NOMO-1 treated with dmso at 0.1 percent for 144 hours (cell line): Measurements from ENCODE around the gene ADCK1.
"Not testable (repeated sequence)": the region's sequence is repeated elsewhere in the genome, so short reads cannot be mapped to it uniquely, and the experiment has no call there.

Experiments
- DNase-seq: peaks from one replicate; lab custom pipeline; 2025; ENCODE audit not compliant: unreplicated experiment; lab: John Stamatoyannopoulos, UW

The ADCK1 gene

GRCh38 chr14:77926942-77927341, 127.0 kb downstream of the ADCK1 start:
- no peak for DNase-seq

- no peak for DNase-seq
These were observed 131.5 kb downstream of the ADCK1 start for GRCh38 chr14:77931441-77931840.

DNA sequence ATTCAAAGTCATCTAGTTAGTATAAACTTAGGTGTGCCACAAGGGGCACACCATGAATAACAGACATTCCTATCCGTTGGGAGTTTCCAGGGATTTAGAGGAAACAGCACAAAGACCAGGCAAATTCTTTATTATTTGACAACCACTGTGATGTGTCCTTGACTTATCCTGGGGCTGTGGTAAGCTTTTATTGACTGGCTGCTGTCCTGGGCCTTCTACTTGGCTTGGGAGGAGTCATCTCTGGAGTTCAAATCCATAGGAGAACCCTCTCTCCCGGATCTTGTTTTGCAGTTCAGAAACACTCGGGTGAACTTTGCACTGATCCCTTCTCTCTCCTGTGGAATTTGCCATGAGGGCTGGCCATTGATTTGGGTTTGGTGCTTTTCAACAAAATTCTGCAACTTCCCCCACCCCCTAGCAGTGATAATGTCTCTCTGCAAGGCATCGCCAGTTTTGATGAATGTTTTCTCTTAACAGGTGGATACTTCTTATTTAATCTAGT, 136.3 kb downstream of the ADCK1 start:
- no peak for DNase-seq

- DNase-seq, result no peak
These were observed 147.5 kb downstream of the ADCK1 start for GRCh38 chr14:77947372-77947771.

GRCh38 chr14:77950371-77951063, 150.6 kb downstream of the ADCK1 start:
- DNase-seq, result no peak

GRCh38 chr14:77955816-77956484, 156.0 kb downstream of the ADCK1 start:
- no peak for DNase-seq

- not testable (repeated sequence) for DNase-seq
These were observed 159.8 kb downstream of the ADCK1 start for GRCh38 chr14:77959686-77960085.

- DNase-seq, result no peak
These were observed 162.1 kb downstream of the ADCK1 start for GRCh38 chr14:77961847-77962580.

DNA sequence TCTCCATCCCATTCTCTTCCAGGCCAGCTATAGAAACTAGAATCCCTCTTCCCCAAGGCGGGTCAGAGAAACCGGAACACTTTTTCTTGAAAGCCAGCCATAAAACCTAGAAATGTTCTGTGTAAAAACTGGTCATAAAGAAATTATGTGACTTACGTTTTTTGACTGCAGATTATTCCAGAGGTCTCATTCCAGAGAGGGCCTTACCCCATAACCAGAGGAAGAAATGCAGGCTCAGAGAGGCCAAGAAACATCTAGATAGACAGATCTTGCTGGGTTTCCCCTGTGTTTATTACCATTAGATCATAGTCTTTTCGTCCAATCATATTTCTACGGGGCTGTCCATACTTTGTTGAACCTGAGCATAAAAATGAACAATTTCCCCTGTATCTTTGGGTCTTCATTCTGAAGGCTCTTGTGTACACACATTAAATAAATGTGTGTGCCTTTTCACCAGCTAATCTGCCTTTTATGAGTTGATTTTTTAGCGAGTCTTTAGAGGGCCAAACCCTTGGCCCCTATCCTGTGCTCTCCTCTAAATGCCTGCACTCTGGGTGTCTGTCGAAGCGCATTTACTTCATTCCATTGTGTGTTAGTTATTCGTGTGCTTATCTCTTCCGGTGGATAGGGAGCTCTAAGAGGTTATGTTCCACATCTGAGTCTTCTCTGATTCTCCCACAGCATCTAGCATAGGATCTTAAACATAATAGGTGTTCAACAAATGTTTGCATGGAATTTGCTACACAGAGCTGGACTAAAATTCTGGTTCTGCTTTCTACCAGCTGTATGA, 163.0 kb downstream of the ADCK1 start:
- no peak for DNase-seq

DNA sequence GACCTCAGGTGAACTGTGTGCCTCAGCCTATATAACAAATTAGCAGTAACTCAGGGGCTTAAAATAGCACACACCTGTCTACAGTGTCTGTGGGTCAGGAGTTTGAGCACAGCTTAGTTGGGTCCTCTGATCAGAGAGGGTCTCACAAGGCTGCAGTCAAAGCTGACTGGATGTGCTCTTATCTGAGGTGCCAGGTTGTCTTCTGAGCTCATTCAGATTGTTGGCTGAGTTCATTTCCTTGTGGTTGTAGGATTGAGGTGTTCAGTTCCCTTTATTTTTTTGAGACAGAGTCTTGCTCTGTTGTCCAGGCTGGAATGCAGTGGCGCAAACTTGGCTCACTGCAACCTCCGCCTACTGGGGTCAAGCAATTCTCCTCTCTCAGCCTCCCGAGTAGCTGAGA, 164.7 kb downstream of the ADCK1 start:
- DNase-seq, result no peak

GRCh38 chr14:77965050-77965449, 165.1 kb downstream of the ADCK1 start:
- no peak for DNase-seq

GRCh38 chr14:77965919-77966435, 166.1 kb downstream of the ADCK1 start:
- DNase-seq, result peak; percentile 53

DNA sequence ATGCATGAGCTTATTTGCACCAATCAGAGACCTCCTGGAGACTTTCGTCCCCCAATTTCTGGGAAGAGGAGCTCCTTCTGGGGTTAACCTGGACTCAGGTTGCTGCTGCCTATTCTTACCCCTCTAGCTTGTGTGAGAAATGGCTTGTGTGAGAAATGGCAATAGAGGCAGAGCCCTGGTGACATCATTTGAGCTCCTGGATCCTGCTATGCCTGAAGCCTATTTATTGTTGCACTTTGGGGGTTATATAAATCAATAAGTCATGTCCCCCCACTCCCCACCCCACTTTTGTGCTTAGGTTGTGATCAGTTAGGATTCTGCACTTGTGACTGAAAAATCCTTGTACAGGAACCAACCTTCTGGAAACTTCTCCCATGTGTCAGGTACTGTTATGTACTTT, 167.2 kb downstream of the ADCK1 start:
- DNase-seq, result no peak

GRCh38 chr14:77970646-77971045, 170.7 kb downstream of the ADCK1 start:
- DNase-seq, result no peak

GRCh38 chr14:77973246-77973645, 173.3 kb downstream of the ADCK1 start:
- DNase-seq, result no peak

DNA sequence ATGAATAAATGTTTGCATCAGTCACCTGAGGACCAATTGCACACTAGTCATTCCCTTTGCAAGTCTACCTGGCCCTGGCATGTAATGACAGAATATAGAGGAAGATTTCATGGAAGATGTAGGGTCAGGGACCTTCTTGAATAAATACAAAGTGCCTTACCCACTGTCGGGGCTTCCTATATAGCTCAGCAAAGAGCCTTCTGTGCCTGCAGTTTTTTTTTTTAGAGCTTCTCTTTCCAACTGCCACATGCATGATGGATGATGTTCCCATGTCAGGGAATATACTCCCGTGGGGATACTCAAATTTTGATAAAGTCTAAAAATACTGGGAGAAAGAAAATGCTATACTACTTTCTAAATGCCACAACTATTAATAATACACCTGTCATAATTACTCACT, 176.7 kb downstream of the ADCK1 start:
- no peak for DNase-seq

DNA sequence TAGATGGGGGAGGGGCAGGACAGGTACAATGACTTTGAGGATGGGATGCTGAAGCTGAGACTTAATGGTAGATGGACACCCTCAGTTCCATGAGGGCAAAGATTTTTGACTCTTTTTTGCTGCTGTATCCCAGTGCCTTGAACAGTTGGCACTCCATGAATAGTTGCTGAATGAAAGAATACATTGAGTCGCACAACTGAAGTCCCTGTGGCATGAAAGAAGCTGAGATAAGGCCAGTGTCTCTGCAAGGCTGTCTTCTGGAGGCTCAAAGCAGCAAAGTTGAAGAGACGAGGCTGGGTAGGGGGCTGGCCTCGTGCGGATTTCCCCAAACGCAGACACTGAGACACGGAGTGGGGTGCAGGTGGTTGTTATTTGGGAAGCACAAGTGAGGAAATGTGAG, 179.3 kb downstream of the ADCK1 start:
- DNase-seq, result no peak

GRCh38 chr14:77979666-77980351, 179.9 kb downstream of the ADCK1 start:
- no peak for DNase-seq

DNA sequence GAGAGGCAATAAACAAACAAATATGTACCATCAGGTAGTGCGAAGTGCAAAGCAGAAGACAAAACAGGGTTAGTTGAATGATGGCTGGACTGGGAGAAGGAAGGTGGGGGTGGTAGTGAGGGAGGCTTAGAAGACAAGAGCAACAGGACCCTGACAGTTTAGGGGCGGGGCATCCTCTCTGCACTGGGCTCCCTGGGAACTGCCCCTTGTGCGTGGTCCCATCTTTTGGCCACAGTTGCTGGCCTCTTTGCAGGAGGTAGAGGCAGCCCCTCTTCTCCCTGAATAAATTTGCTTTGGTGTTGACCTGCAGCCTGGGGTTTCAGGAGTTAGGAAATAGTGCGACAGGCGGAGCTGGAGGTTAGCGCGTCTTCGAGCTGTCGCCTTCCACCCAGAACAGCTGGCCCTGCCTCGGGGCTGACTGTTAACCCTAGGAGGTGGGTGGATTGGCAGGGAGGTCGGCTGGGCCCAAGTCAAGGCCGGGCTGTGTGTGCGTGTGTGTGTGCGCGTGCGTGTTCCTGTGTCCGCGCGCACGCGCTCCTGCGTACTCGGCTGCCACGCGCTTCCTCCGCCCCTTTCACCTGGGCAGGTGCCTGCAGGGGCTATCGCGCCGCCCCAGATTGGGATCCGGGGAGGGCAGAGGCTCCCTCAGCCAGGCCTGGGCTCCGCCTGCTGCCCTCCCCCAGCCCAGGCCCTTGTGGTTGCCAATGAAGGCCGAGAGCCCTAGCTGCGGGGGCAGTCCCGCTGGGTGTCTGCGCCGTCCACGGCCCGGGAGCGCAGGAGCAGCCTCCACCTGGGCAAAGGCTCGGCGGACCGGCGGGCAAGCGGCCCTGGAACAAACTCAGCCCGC, 180.8 kb downstream of the ADCK1 start:
- DNase-seq, result no peak
